ENCODE results near the gene TPRG1L. TPM values are rescaled to one million over a fixed set of nuclear protein-coding genes. Genes with fewer than 3 reads are reported as not detected.

Gene TPRG1L
- total RNA-seq, 1 donor from 2014 or later, result 33.7 TPM

GRCh38 chr1:3664700-3665375, 40.0 kb downstream of the TPRG1L start:
- no peaks in the 10 kb centered on the region for H3K36me3 Mint-ChIP-seq (ENCODE audit: low read depth, unreplicated experiment)
- H3K4me2 ChIP-seq (ENCODE audit: low read length), result no peak overlapping the region
- H3K4me1 ChIP-seq (ENCODE audit: insufficient read depth, low read length), result no peaks in the 10 kb centered on the region
- no peaks in the 10 kb centered on the region for H3K9me3 Mint-ChIP-seq (ENCODE audit: unreplicated experiment)
- no peak overlapping the region for H3K4me3 ChIP-seq (ENCODE audit: insufficient read depth, low read depth, low read length)
- no peak overlapping the region for H2AFZ ChIP-seq (ENCODE audit: low read depth, low read length)
- no peak overlapping the region for H3K4me3 Mint-ChIP-seq (ENCODE audit: unreplicated experiment)
- H3K36me3 ChIP-seq (ENCODE audit: insufficient read depth, low read length), result no peaks in the 10 kb centered on the region
- H3K9me3 ChIP-seq (ENCODE audit: insufficient read depth, low read depth, low read length), result no peaks in the 10 kb centered on the region
- H3K4me1 Mint-ChIP-seq (ENCODE audit: low read depth, unreplicated experiment), result peaks cover 2% of the 10 kb centered on the region
- H3K9ac ChIP-seq (ENCODE audit: low read length), result no peak overlapping the region
- TF ChIP-seq EZH2 (IDR thresholded peaks at IDR 0.05; ENCODE audit: insufficient read depth, low read length) (no peak), CTCF (IDR thresholded peaks at IDR 0.05; ENCODE audit: insufficient read depth, low read depth, low read length) (no peak)
- no peaks in the 10 kb centered on the region for H3K79me2 ChIP-seq (ENCODE audit: insufficient read depth, low read length)
- FAIRE-seq (no peak), DNase-seq (ENCODE audit: low read depth) (no peak)
- H3K27me3 ChIP-seq (ENCODE audit: insufficient read depth, low read length), result peaks cover 9% of the 10 kb centered on the region
- H3K27me3 Mint-ChIP-seq (ENCODE audit: low read depth, unreplicated experiment), result peaks cover 22% of the 10 kb centered on the region
- H4K20me1 ChIP-seq (ENCODE audit: insufficient read depth, low read length), result no peaks in the 10 kb centered on the region
- no peak overlapping the region for H3K27ac ChIP-seq (ENCODE audit: low read depth, low read length)
- H3K27ac Mint-ChIP-seq (ENCODE audit: unreplicated experiment), result no peak overlapping the region

GRCh38 chr1:3668148-3668547, 43.3 kb downstream of the TPRG1L start:
- H3K9me3 Mint-ChIP-seq (ENCODE audit: unreplicated experiment), result no peaks in the 10 kb centered on the region
- FAIRE-seq (no peak), DNase-seq (ENCODE audit: low read depth) (no peak)
- no peak overlapping the region for H3K27ac ChIP-seq (ENCODE audit: low read depth, low read length)
- H3K9ac ChIP-seq (ENCODE audit: low read length), result no peak overlapping the region
- no peaks in the 10 kb centered on the region for H3K79me2 ChIP-seq (ENCODE audit: insufficient read depth, low read length)
- no peaks in the 10 kb centered on the region for H3K36me3 Mint-ChIP-seq (ENCODE audit: low read depth, unreplicated experiment)
- no peak overlapping the region for H2AFZ ChIP-seq (ENCODE audit: low read depth, low read length)
- H3K4me2 ChIP-seq (ENCODE audit: low read length), result no peak overlapping the region
- peaks cover under 1% of the 10 kb centered on the region for H3K27me3 ChIP-seq (ENCODE audit: insufficient read depth, low read length)
- H3K4me3 Mint-ChIP-seq (ENCODE audit: unreplicated experiment), result no peak overlapping the region
- H3K4me3 ChIP-seq (ENCODE audit: insufficient read depth, low read depth, low read length), result no peak overlapping the region
- no peaks in the 10 kb centered on the region for H3K36me3 ChIP-seq (ENCODE audit: insufficient read depth, low read length)
- H3K4me1 ChIP-seq (ENCODE audit: insufficient read depth, low read length), result peaks cover 6% of the 10 kb centered on the region
- peaks cover 2% of the 10 kb centered on the region for H3K4me1 Mint-ChIP-seq (ENCODE audit: low read depth, unreplicated experiment)
- no peaks in the 10 kb centered on the region for H4K20me1 ChIP-seq (ENCODE audit: insufficient read depth, low read length)
- TF ChIP-seq CTCF (IDR thresholded peaks at IDR 0.05; ENCODE audit: insufficient read depth, low read depth, low read length) (no peak), EZH2 (IDR thresholded peaks at IDR 0.05; ENCODE audit: insufficient read depth, low read length) (no peak)
- H3K9me3 ChIP-seq (ENCODE audit: insufficient read depth, low read depth, low read length), result no peaks in the 10 kb centered on the region
- no peak overlapping the region for H3K27ac Mint-ChIP-seq (ENCODE audit: unreplicated experiment)
- peaks cover 23% of the 10 kb centered on the region for H3K27me3 Mint-ChIP-seq (ENCODE audit: low read depth, unreplicated experiment)

- Mint-ChIP-seq H3K27ac (ENCODE audit: unreplicated experiment) (no peak overlapping the region), H3K27me3 (ENCODE audit: low read depth, unreplicated experiment) (peaks cover 26% of the 10 kb centered on the region), H3K36me3 (ENCODE audit: low read depth, unreplicated experiment) (no peaks in the 10 kb centered on the region), H3K4me3 (ENCODE audit: unreplicated experiment) (no peak overlapping the region), H3K9me3 (ENCODE audit: unreplicated experiment) (no peaks in the 10 kb centered on the region), H3K4me1 (ENCODE audit: low read depth, unreplicated experiment) (peaks cover 7% of the 10 kb centered on the region)
- no peak overlapping the region for H3K4me3 ChIP-seq (ENCODE audit: insufficient read depth, low read depth, low read length)
- FAIRE-seq, result no peak
- H4K20me1 ChIP-seq (ENCODE audit: insufficient read depth, low read length), result no peaks in the 10 kb centered on the region
- no peak for TF ChIP-seq CTCF (IDR thresholded peaks at IDR 0.05; ENCODE audit: insufficient read depth, low read depth, low read length)
- TF ChIP-seq EZH2 (IDR thresholded peaks at IDR 0.05; ENCODE audit: insufficient read depth, low read length), result no peak
- H3K4me2 ChIP-seq (ENCODE audit: low read length), result no peak overlapping the region
- no peaks in the 10 kb centered on the region for H3K36me3 ChIP-seq (ENCODE audit: insufficient read depth, low read length)
- H2AFZ ChIP-seq (ENCODE audit: low read depth, low read length), result no peak overlapping the region
- H3K9ac ChIP-seq (ENCODE audit: low read length), result no peak overlapping the region
- no peaks in the 10 kb centered on the region for H3K79me2 ChIP-seq (ENCODE audit: insufficient read depth, low read length)
- H3K4me1 ChIP-seq (ENCODE audit: insufficient read depth, low read length), result peaks cover 6% of the 10 kb centered on the region
- peaks cover 4% of the 10 kb centered on the region for H3K27me3 ChIP-seq (ENCODE audit: insufficient read depth, low read length)
- no peak overlapping the region for H3K27ac ChIP-seq (ENCODE audit: low read depth, low read length)
- no peaks in the 10 kb centered on the region for H3K9me3 ChIP-seq (ENCODE audit: insufficient read depth, low read depth, low read length)
- no peak for DNase-seq (ENCODE audit: low read depth)
These were observed 43.9 kb downstream of the TPRG1L start for GRCh38 chr1:3668585-3669300.
